CD4-positive, alpha-beta T cell treated with Interferon alpha-2 for 1 hour (primary cell): ENCODE measurements around the gene SLC25A17.
"Not testable (repeated sequence)": the region's sequence is repeated elsewhere in the genome, so short reads cannot be mapped to it uniquely, and the experiment has no call there.

Experiments
- DNase-seq, 2 donors: peaks; one replicate each; pipeline ENCODE4 v3.0.0-alpha.2; 2020 to 2022

The SLC25A17 gene

GRCh38 chr22:40751250-40751649 is 67.9 kb downstream of the SLC25A17 start:
- DNase-seq, result no peak

- DNase-seq, result no peak
These were observed 69.3 kb downstream of the SLC25A17 start for GRCh38 chr22:40749829-40750228.

GRCh38 chr22:40748388-40749355 is 70.5 kb downstream of the SLC25A17 start:
- no peak for DNase-seq

GRCh38 chr22:40747361-40747760 is 71.8 kb downstream of the SLC25A17 start:
- DNase-seq, result no peak

GRCh38 chr22:40746428-40747220 is 72.5 kb downstream of the SLC25A17 start:
- no peak for DNase-seq

- DNase-seq, result no peak
These were observed 75.4 kb downstream of the SLC25A17 start for GRCh38 chr22:40743768-40744167.

GRCh38 chr22:40741116-40741515 is 78.0 kb downstream of the SLC25A17 start:
- DNase-seq, result no peak

GRCh38 chr22:40739721-40740120 is 79.4 kb downstream of the SLC25A17 start:
- DNase-seq, result no peak

GRCh38 chr22:40733919-40734318 is 85.2 kb downstream of the SLC25A17 start:
- DNase-seq, result no peak

GRCh38 chr22:40732999-40733292 is 86.2 kb downstream of the SLC25A17 start:
- no peak for DNase-seq

- DNase-seq, result no peak
These were observed 89.9 kb downstream of the SLC25A17 start for GRCh38 chr22:40729284-40729683.

- DNase-seq, result peak; percentile 55 to 68
These were observed 90.4 kb downstream of the SLC25A17 start for GRCh38 chr22:40728731-40729189.

- no peak for DNase-seq
These were observed 91.1 kb downstream of the SLC25A17 start for GRCh38 chr22:40727964-40728615.

GRCh38 chr22:40727070-40727963 is 91.8 kb downstream of the SLC25A17 start:
- no peak for DNase-seq

- DNase-seq, result peak in 1 of 2 donors; percentile 59
These were observed 92.6 kb downstream of the SLC25A17 start for GRCh38 chr22:40726514-40726913.

- DNase-seq, result no peak
These were observed 95.7 kb downstream of the SLC25A17 start for GRCh38 chr22:40723396-40723933.

GRCh38 chr22:40721266-40721665 is 97.9 kb downstream of the SLC25A17 start:
- DNase-seq, result no peak

- DNase-seq, result no peak
These were observed 98.4 kb downstream of the SLC25A17 start for GRCh38 chr22:40720538-40721256.

- not testable (repeated sequence) for DNase-seq
These were observed 99.0 kb downstream of the SLC25A17 start for GRCh38 chr22:40720156-40720537.
